Measurements from ENCODE around the gene ITPRIP. TPM values are rescaled to one million over a fixed set of nuclear protein-coding genes. Genes with fewer than 3 reads are reported as not detected.
A peak's percentile ranks its signal among the peaks of the same experiment; 100 is the strongest.

The ITPRIP gene
- total RNA-seq, 1 experiment from 2014 or later: 12.0 TPM

DNA sequence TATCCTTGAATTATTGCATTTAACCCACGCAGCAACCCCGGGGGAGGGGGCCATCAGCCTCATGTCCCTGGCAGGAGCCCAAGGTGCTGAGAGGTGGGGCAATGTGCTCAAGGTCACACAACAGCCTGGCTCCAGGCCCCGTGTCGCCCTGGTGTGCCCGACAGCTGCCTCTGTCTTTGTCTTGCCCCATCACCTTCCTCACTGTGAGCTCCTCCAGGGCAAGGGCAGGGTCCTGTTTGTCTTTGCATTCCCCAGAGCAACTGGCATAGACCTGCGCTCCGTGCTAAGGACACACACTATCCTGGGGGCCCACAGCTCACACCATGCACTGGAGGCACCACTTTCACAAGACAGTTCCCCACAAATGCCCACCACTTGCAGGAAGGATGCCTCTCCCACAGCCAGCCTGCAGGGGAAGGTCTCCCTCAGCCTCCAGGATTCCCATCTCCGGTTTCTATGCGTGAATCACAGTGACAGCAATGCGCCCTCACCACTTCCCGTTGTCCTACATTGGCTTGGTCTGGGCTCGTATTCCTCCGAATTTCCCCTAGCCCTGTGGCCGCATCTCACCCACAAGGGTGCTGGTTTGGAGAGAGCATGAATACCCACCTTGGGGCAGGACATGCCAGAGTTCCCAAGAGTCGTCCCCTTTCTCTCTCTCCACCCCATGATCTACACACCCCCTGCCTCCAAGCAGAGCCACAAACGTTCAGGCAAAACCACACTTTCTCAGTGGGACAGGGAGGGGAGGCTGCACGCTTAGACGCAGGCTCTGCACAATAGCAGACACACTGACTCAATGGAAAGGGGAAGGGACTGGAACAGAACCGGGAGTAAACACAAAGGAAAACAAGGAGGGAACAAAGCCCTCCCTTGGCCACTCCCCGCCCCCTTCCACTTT lies 10.3 kb downstream of the ITPRIP start:
- no peaks in the 10 kb centered on the region for H3K9me2 ChIP-seq (ENCODE audit: insufficient read depth)
- intact Hi-C loops (cut with micrococcal nuclease): no loop called here
- no peaks in the 10 kb centered on the region for H3K36me3 ChIP-seq (ENCODE audit: control insufficient read depth in 1 of 2, insufficient read depth in 2 of 2, low read length in 2 of 2)
- peak overlapping the region; percentile 85 for H3K4me2 ChIP-seq (ENCODE audit: low read length)
- peak overlapping the region; percentile 64 for H3K9ac ChIP-seq (ENCODE audit: low read length)
- H3K4me1 ChIP-seq (ENCODE audit: control insufficient read depth in 1 of 2, insufficient read depth in 2 of 2, low read length in 2 of 2): peaks cover 57 to 58% of the 10 kb centered on the region in 2 experiments
- no peaks in the 10 kb centered on the region for H3K9me3 ChIP-seq (ENCODE audit: control insufficient read depth in 1 of 2, insufficient read depth in 1 of 2, low read depth in 1 of 2, low read length in 2 of 2)
- ChIA-PET CTCF (interaction anchor here (1.4 kb wide), 1 partner anchor 26 kb away, joined by 3 read pairs; the partner anchor contains the start of gene CFAP58), RAD21 (ENCODE audit: low non-redundant PET in 1 of 2, low total read pairs in 2 of 2, uncharacterized antibody in 2 of 2, unreplicated experiment in 2 of 2) (no interaction called here), POLR2A (interaction anchor here (0.7 kb wide), 1 partner anchor 68 kb away, joined by 3 read pairs; no protein-coding TSS in a partner anchor)
- no peaks in the 10 kb centered on the region for H3K27me3 ChIP-seq (ENCODE audit: insufficient read depth, low read length)
- ATAC-seq (no peak), DNase-seq (ENCODE audit: low read depth, low spot score) (no peak)
- peaks cover 73% of the 10 kb centered on the region for H3K79me2 ChIP-seq (ENCODE audit: insufficient read depth, low read length)
- peak overlapping the region; percentile 87 for H3K27ac ChIP-seq (ENCODE audit: low read depth, low read length)
- H4K20me1 ChIP-seq (ENCODE audit: insufficient read depth): no peaks in the 10 kb centered on the region
- no TSS peak for BruUV-seq (replicated peaks)
- peak overlapping the region; percentile 21 to 51 for H3K4me3 ChIP-seq (replicated peaks in 1 of 2; ENCODE audit: low read depth in 1 of 2, low read length in 2 of 2)
- H2AFZ ChIP-seq (ENCODE audit: low read depth, low read length, poor library complexity, severe bottlenecking): no peak overlapping the region
- TF ChIP-seq SP1 (IDR thresholded peaks at IDR 0.05; ENCODE audit: low read depth): no peak
- no peak for TF ChIP-seq CEBPB (IDR thresholded peaks at IDR 0.05; ENCODE audit: low read depth)
- TF ChIP-seq TCF7L2 (IDR thresholded peaks at IDR 0.05; ENCODE audit: borderline replicate concordance, extremely low read depth, insufficient read depth, insufficient read length): no peak
- TF ChIP-seq SRF (IDR thresholded peaks at IDR 0.05; ENCODE audit: low read depth): no peak
- TF ChIP-seq, protein P1, sequence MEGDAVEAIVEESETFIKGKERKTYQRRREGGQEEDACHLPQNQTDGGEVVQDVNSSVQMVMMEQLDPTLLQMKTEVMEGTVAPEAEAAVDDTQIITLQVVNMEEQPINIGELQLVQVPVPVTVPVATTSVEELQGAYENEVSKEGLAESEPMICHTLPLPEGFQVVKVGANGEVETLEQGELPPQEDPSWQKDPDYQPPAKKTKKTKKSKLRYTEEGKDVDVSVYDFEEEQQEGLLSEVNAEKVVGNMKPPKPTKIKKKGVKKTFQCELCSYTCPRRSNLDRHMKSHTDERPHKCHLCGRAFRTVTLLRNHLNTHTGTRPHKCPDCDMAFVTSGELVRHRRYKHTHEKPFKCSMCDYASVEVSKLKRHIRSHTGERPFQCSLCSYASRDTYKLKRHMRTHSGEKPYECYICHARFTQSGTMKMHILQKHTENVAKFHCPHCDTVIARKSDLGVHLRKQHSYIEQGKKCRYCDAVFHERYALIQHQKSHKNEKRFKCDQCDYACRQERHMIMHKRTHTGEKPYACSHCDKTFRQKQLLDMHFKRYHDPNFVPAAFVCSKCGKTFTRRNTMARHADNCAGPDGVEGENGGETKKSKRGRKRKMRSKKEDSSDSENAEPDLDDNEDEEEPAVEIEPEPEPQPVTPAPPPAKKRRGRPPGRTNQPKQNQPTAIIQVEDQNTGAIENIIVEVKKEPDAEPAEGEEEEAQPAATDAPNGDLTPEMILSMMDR (IDR thresholded peaks at IDR 0.05 in 2 of 3, conservative IDR thresholded peaks at IDR 0.05 in 1 of 3; ENCODE audit: borderline replicate concordance in 1 of 3, insufficient read depth in 1 of 3, low read depth in 2 of 3, low read length in 2 of 3): no peak
- no peak for TF ChIP-seq EGR1 (IDR thresholded peaks at IDR 0.05; ENCODE audit: low read depth)
- TF ChIP-seq, protein P2, sequence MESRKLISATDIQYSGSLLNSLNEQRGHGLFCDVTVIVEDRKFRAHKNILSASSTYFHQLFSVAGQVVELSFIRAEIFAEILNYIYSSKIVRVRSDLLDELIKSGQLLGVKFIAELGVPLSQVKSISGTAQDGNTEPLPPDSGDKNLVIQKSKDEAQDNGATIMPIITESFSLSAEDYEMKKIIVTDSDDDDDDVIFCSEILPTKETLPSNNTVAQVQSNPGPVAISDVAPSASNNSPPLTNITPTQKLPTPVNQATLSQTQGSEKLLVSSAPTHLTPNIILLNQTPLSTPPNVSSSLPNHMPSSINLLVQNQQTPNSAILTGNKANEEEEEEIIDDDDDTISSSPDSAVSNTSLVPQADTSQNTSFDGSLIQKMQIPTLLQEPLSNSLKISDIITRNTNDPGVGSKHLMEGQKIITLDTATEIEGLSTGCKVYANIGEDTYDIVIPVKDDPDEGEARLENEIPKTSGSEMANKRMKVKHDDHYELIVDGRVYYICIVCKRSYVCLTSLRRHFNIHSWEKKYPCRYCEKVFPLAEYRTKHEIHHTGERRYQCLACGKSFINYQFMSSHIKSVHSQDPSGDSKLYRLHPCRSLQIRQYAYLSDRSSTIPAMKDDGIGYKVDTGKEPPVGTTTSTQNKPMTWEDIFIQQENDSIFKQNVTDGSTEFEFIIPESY (IDR thresholded peaks at IDR 0.05; ENCODE audit: extremely low read depth, insufficient replicate concordance, low read length): no peak
- TF ChIP-seq POLR2AphosphoS5 (IDR thresholded peaks at IDR 0.05; ENCODE audit: low read depth, low read length): no peak
- no peak for TF ChIP-seq FOSL1 (IDR thresholded peaks at IDR 0.05; ENCODE audit: low read depth)
- TF ChIP-seq, protein P3, sequence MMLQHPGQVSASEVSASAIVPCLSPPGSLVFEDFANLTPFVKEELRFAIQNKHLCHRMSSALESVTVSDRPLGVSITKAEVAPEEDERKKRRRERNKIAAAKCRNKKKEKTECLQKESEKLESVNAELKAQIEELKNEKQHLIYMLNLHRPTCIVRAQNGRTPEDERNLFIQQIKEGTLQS (IDR thresholded peaks at IDR 0.05): no peak
- no peak for TF ChIP-seq JUND (IDR thresholded peaks at IDR 0.05)
- no peak for TF ChIP-seq ZFX (IDR thresholded peaks at IDR 0.05)
- no peak for TF ChIP-seq CBX3 (IDR thresholded peaks at IDR 0.05; ENCODE audit: low read depth)
- TF ChIP-seq, protein P4, sequence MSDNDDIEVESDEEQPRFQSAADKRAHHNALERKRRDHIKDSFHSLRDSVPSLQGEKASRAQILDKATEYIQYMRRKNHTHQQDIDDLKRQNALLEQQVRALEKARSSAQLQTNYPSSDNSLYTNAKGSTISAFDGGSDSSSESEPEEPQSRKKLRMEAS (IDR thresholded peaks at IDR 0.05): no peak
- TF ChIP-seq POLR2A (IDR thresholded peaks at IDR 0.05; ENCODE audit: borderline replicate concordance, extremely low read depth, insufficient read depth, insufficient read length): no peak
- TF ChIP-seq EZH2phosphoT487 (IDR thresholded peaks at IDR 0.05; ENCODE audit: borderline replicate concordance): no peak
- no peak for TF ChIP-seq ZNF274 (IDR thresholded peaks at IDR 0.05; ENCODE audit: low read depth, low read length)
- no peak for TF ChIP-seq YY1 (IDR thresholded peaks at IDR 0.05; ENCODE audit: extremely low read depth, insufficient replicate concordance, low read depth, low read length)
- no peak for TF ChIP-seq ELF1 (IDR thresholded peaks at IDR 0.05; ENCODE audit: borderline replicate concordance, low read depth)

All from HCT116 (cell line).